Endothelial cell of umbilical vein (primary cell): ENCODE results near the gene SSR4. TPM values are rescaled to one million over a fixed set of nuclear protein-coding genes. Genes with fewer than 3 reads are reported as not detected.

Experiments
- BruUV-seq: library from RNA; stranded (reverse); fragments of 400-500 nt; replicated peaks from 2 replicates; lab custom pipeline; 2021; lab: Mats Ljungman, UMichigan
- CTCF ChIA-PET: fragments of 300-600, 350-600 bp; sonication (Branson Sonifier 250); formaldehyde crosslinking; loops from one replicate; lab custom pipeline; 2021; ENCODE audit warnings: antibody characterized with exemption, inconsistent platforms; lab: Charles Lee
- POLR2A ChIA-PET: fragments of 300-600, 350-600 bp; sonication (Branson Sonifier 250); formaldehyde crosslinking; loops from one replicate; lab custom pipeline; 2021; ENCODE audit warnings: antibody characterized with exemption, inconsistent platforms; lab: Charles Lee
- DNase-seq: peaks from one replicate; pipeline ENCODE4 v3.0.0-alpha.2; 2011; ENCODE audit warnings: low read depth, low spot score
- FAIRE-seq: peaks from 2 replicates; lab custom pipeline; 2011; peaks lifted over from hg19 to GRCh38; lab: Jason Lieb, UNC
- H2AFZ ChIP-seq: 2 replicates; pipeline ENCODE4 v1.6.0; 2012; ENCODE audit warnings: low read depth, low read length, control low read depth, inconsistent platforms
- H3K27ac ChIP-seq: 2 replicates; pipeline ENCODE4 v1.5.1; 2011; ENCODE audit warnings: low read depth, mild to moderate bottlenecking, control low read depth, low read length, moderate library complexity; ENCODE audit not compliant: insufficient read depth
- H3K27me3 ChIP-seq, 2 experiments: 2 replicates each; pipeline versions ENCODE4 v1.6.0 to v1.6.1; 2011; ENCODE audit warnings: low read length in 2 of 2, mixed read lengths in 1 of 2; ENCODE audit not compliant: control insufficient read depth in 2 of 2, insufficient read depth in 2 of 2
- H3K36me3 ChIP-seq, 2 experiments: 2 replicates in 1 of 2; 3 replicates in 1 of 2; pipeline ENCODE4 v1.5.1; 2011; ENCODE audit warnings: low read length in 2 of 2, mild to moderate bottlenecking in 1 of 2, moderate library complexity in 1 of 2; ENCODE audit not compliant: control insufficient read depth in 2 of 2, insufficient read depth in 2 of 2; ENCODE audit errors: extremely low read depth in 1 of 2
- H3K4me1 ChIP-seq: 3 replicates; pipeline ENCODE4 v1.5.1; 2011; ENCODE audit warnings: mild to moderate bottlenecking, low read length; ENCODE audit not compliant: control insufficient read depth, insufficient read depth; ENCODE audit errors: extremely low read depth
- H3K4me2 ChIP-seq: 2 replicates; pipeline ENCODE4 v1.6.1; 2011; ENCODE audit warnings: low read length, control low read depth, mixed read lengths; ENCODE audit not compliant: insufficient read depth
- H3K4me3 ChIP-seq, 3 experiments: fragments of 200-600 bp in 1 of 3; sonication (generic), shearing (Covaris generic) in 1 of 3; replicated peaks in 1 of 3; 2 replicates each; pipeline ENCODE4 v1.5.1; 2011 to 2016; ENCODE audit warnings: control low read depth in 3 of 3, low read length in 3 of 3, mild to moderate bottlenecking in 2 of 3, inconsistent platforms in 1 of 3, low read depth in 1 of 3, moderate library complexity in 1 of 3; ENCODE audit not compliant: insufficient read depth in 1 of 3
- H3K79me2 ChIP-seq: 2 replicates; pipeline ENCODE4 v1.6.0; 2012; ENCODE audit warnings: low read length, inconsistent platforms; ENCODE audit not compliant: control insufficient read depth, insufficient read depth
- H3K9ac ChIP-seq: replicated peaks from 2 replicates; pipeline ENCODE3; 2011; ENCODE audit warnings: low read length, control low read depth; ENCODE audit not compliant: insufficient read depth; ENCODE audit errors: extremely low read depth
- H3K9me1 ChIP-seq: replicated peaks from 3 replicates; pipeline ENCODE4 v1.6.0; 2011; ENCODE audit warnings: mild to moderate bottlenecking, low read length; ENCODE audit not compliant: control insufficient read depth, insufficient read depth; ENCODE audit errors: extremely low read depth
- H3K9me3 ChIP-seq: replicated peaks from 2 replicates; pipeline ENCODE4 v1.5.1; 2012; ENCODE audit warnings: low read length, inconsistent platforms; ENCODE audit not compliant: control insufficient read depth, insufficient read depth
- H4K20me1 ChIP-seq: replicated peaks from 2 replicates; pipeline ENCODE3; 2011; ENCODE audit warnings: mild to moderate bottlenecking, low read length; ENCODE audit not compliant: control insufficient read depth, insufficient read depth; ENCODE audit errors: extremely low read depth
- EZH2 ChIP-seq: IDR thresholded peaks from 2 replicates; pipeline ENCODE4 v1.6.1; 2012; ENCODE audit warnings: borderline replicate concordance, low read depth, mild to moderate bottlenecking, moderate library complexity, low read length, inconsistent platforms; ENCODE audit not compliant: severe bottlenecking
- FOS ChIP-seq: IDR thresholded peaks from 2 replicates; pipeline ENCODE4 v1.6.1; 2011; ENCODE audit warnings: mild to moderate bottlenecking, low read length, moderate library complexity, borderline replicate concordance; ENCODE audit not compliant: insufficient read depth
- GATA2 ChIP-seq: IDR thresholded peaks from 2 replicates; pipeline ENCODE4 v1.7.0; 2011; ENCODE audit warnings: low read depth, mild to moderate bottlenecking, moderate library complexity, mixed read lengths, low read length; ENCODE audit not compliant: insufficient read length, insufficient read depth
- JUN ChIP-seq: IDR thresholded peaks from 2 replicates; pipeline ENCODE4 v1.6.1; 2011; ENCODE audit warnings: borderline replicate concordance, low read depth; ENCODE audit not compliant: insufficient read length, insufficient read depth
- MYC ChIP-seq: IDR thresholded peaks from one replicate; pipeline ENCODE4 v1.6.1; 2011; ENCODE audit warnings: mild to moderate bottlenecking, low read depth, low read length
- POLR2A ChIP-seq: IDR thresholded peaks from 2 replicates; pipeline ENCODE4 v1.6.1; 2012; ENCODE audit warnings: low read depth, mild to moderate bottlenecking, control low read depth, low read length
- POLR2AphosphoS5 ChIP-seq: IDR thresholded peaks from 2 replicates; pipeline ENCODE4 v1.6.1; 2012; ENCODE audit warnings: low read depth, mild to moderate bottlenecking, control low read depth, low read length, moderate library complexity; ENCODE audit not compliant: insufficient read depth
- dilution Hi-C: fragments of 300-500 bp; cut with MboI; formaldehyde crosslinking; loops from one replicate; pipeline ENCODE4 v1.15.0; 2019; ENCODE audit warnings: low sequenced_read_pairs; ENCODE audit not compliant: extremely low pct_ligation_motif_present
- intact Hi-C: fragments of 100-400 bp; cut with micrococcal nuclease; formaldehyde crosslinking; loops from one replicate; pipeline ENCODE4 v1.10.0; 2022
- polyA plus RNA-seq, 4 experiments: library from polyadenylated mRNA; depleted of rRNA in 3 of 4; stranded (reverse) in 3 of 4; unstranded in 1 of 4; fragments of >200 nt; gene quantifications; 2 replicates each; pipeline versions ENCODE4 v1.2.1 to v1.2.3, GENCODE V29; 2011 to 2012; ENCODE audit warnings: missing spikeins in 1 of 4
- total RNA-seq: library from RNA; stranded (reverse); gene quantifications from 2 replicates; pipeline ENCODE4 v1.2.3, GENCODE V29; 2021
- TF ChIP-seq, protein P1 (sequence below): IDR thresholded peaks from 2 replicates; pipeline ENCODE4 v1.6.1; 2011; ENCODE audit not compliant: insufficient read depth, insufficient read length
- TF ChIP-seq, protein P2 (sequence below), 2 donors: IDR thresholded peaks; 1 replicate in 1 of 2; 2 replicates in 1 of 2; pipeline ENCODE4 v1.5.1; 2011; ENCODE audit warnings: low read length in 2 of 2, mild to moderate bottlenecking in 2 of 2, moderate library complexity in 2 of 2, control low read depth in 1 of 2, inconsistent platforms in 1 of 2, low read depth in 1 of 2; ENCODE audit not compliant: insufficient read depth in 1 of 2; ENCODE audit errors: extremely low read depth in 1 of 2

SSR4 gene
- total and polyA plus RNA-seq, 2 donors (not counting 3 experiments of a cell fraction or from before 2014, with no cell fraction given), result 235 to 732 TPM

- TF ChIP-seq, protein P1, sequence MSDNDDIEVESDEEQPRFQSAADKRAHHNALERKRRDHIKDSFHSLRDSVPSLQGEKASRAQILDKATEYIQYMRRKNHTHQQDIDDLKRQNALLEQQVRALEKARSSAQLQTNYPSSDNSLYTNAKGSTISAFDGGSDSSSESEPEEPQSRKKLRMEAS, result no peak
- no peak for TF ChIP-seq MYC
- TF ChIP-seq POLR2A, result no peak
- TF ChIP-seq GATA2, result no peak
- no peak for TF ChIP-seq EZH2
- TF ChIP-seq FOS, result no peak
- TF ChIP-seq, protein P2, sequence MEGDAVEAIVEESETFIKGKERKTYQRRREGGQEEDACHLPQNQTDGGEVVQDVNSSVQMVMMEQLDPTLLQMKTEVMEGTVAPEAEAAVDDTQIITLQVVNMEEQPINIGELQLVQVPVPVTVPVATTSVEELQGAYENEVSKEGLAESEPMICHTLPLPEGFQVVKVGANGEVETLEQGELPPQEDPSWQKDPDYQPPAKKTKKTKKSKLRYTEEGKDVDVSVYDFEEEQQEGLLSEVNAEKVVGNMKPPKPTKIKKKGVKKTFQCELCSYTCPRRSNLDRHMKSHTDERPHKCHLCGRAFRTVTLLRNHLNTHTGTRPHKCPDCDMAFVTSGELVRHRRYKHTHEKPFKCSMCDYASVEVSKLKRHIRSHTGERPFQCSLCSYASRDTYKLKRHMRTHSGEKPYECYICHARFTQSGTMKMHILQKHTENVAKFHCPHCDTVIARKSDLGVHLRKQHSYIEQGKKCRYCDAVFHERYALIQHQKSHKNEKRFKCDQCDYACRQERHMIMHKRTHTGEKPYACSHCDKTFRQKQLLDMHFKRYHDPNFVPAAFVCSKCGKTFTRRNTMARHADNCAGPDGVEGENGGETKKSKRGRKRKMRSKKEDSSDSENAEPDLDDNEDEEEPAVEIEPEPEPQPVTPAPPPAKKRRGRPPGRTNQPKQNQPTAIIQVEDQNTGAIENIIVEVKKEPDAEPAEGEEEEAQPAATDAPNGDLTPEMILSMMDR (IDR thresholded peaks at IDR 0.05; ENCODE audit: extremely low read depth in 1 of 2, insufficient read depth in 1 of 2, low read depth in 1 of 2, low read length in 2 of 2), result no peak
- TF ChIP-seq JUN, result no peak
- no peak for TF ChIP-seq POLR2AphosphoS5
- Histone ChIP-seq H3K9me1 (no peaks in the 10 kb centered on the region), H4K20me1 (no peaks in the 10 kb centered on the region), H3K4me3 (no peak overlapping the region), H2AFZ (no peak overlapping the region), H3K27ac (no peak overlapping the region), H3K27me3 (peaks cover 0 to 2% of the 10 kb centered on the region in 2 experiments), H3K9ac (no peak overlapping the region), H3K36me3 (no peaks in the 10 kb centered on the region), H3K79me2 (no peaks in the 10 kb centered on the region), H3K9me3 (no peaks in the 10 kb centered on the region), H3K4me2 (no peak overlapping the region), H3K4me1 (no peaks in the 10 kb centered on the region)
- ChIA-PET CTCF (no interaction called here), POLR2A (no interaction called here)
- intact Hi-C loops, result loop anchor here (10.0 kb wide), 1 partner anchor 72 kb away; the partner anchor contains the start of gene L1CAM
- DNase-seq, result no peak
- no TSS peak for BruUV-seq
- no peak for FAIRE-seq
- dilution Hi-C loops, result no loop called here
Observed at GRCh38 chrX:153813161-153813560, 18.7 kb downstream of the SSR4 start.
